Naive B cell (primary cell): ENCODE results near the gene SOWAHB. TPM values are rescaled to one million over a fixed set of nuclear protein-coding genes. Genes with fewer than 3 reads are reported as not detected.

Experiments
- ATAC-seq, 2 donors: fragments of 150-1000 bp; cut with Tn5 transposase; 2 replicates each; pipeline ENCODE4 v1.10.0; 2021; ENCODE audit warnings: low read depth in 2 of 2, mild to moderate bottlenecking in 2 of 2, moderate library complexity in 2 of 2
- DNase-seq: peaks from one replicate; pipeline ENCODE4 v3.0.0; 2022
- H3K27ac Mint-ChIP-seq, 6 donors: one replicate each; pipeline ENCODE4 v1.8.0; 2020 to 2022; ENCODE audit warnings: mild to moderate bottlenecking in 6 of 6, mixed read lengths in 6 of 6, moderate library complexity in 5 of 6, inconsistent platforms in 2 of 6
- H3K27me3 Mint-ChIP-seq, 3 donors: one replicate each; pipeline ENCODE4 v1.8.0; 2021 to 2022; ENCODE audit warnings: mixed read lengths in 3 of 3, mild to moderate bottlenecking in 1 of 3
- H3K36me3 Mint-ChIP-seq, 2 donors: one replicate each; pipeline ENCODE4 v1.8.0; 2020 to 2022; ENCODE audit warnings: mixed read lengths in 2 of 2, inconsistent platforms in 1 of 2, mild to moderate bottlenecking in 1 of 2
- H3K4me1 Mint-ChIP-seq, 3 donors: one replicate each; pipeline ENCODE4 v1.8.0; 2020 to 2022; ENCODE audit warnings: mixed read lengths in 3 of 3, inconsistent platforms in 1 of 3, mild to moderate bottlenecking in 1 of 3, moderate library complexity in 1 of 3
- H3K4me3 Mint-ChIP-seq, 8 donors: one replicate each; pipeline ENCODE4 v1.8.0; 2020 to 2022; ENCODE audit warnings: mild to moderate bottlenecking in 8 of 8, mixed read lengths in 8 of 8, moderate library complexity in 8 of 8, inconsistent platforms in 2 of 8
- H3K9me3 Mint-ChIP-seq, 7 donors: one replicate each; pipeline ENCODE4 v1.8.0; 2020 to 2022; ENCODE audit warnings: mixed read lengths in 7 of 7, mild to moderate bottlenecking in 5 of 7, inconsistent platforms in 2 of 7, moderate library complexity in 1 of 7
- polyA plus RNA-seq, 6 donors: library from polyadenylated mRNA; unstranded; fragments of 300-500 nt; fragmentation: Illumina TruSeq; gene quantifications; one replicate each; pipeline ENCODE4 v1.2.3, GENCODE V29; 2021; ENCODE audit warnings: low read depth in 6 of 6

SOWAHB gene
- polyA plus RNA-seq, 6 donors from 2014 or later: not detected

- no peaks in the 10 kb centered on the region for H3K4me1 Mint-ChIP-seq
- H3K27me3 Mint-ChIP-seq: peaks cover 0 to 27% (median 6%) of the 10 kb centered on the region in 3 donors
- no peak for ATAC-seq
- no peak for DNase-seq
- H3K27ac Mint-ChIP-seq: no peak overlapping the region
- H3K36me3 Mint-ChIP-seq: no peaks in the 10 kb centered on the region
- H3K9me3 Mint-ChIP-seq: peaks cover 0 to 1% (median 0%) of the 10 kb centered on the region in 7 donors
- no peak overlapping the region for H3K4me3 Mint-ChIP-seq
Observed at GRCh38 chr4:76858319-76858718, 39.6 kb downstream of the SOWAHB start.

DNA sequence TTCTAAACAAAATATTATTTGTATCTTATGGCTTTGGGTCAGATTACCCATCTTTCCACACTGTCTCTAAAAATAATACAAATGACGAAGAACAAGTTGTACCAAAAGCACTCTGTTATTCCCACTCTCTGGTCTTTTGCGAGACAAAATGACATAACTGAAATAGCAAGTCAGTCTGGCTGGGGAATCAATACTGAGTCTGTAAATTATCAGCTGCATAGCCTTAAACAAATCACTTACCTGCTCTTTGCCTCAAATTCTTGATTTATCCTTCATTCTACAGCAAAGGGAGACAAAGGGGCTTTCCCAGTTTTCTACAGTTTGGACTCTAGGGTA lies 40.9 kb downstream of the SOWAHB start:
- no peaks in the 10 kb centered on the region for H3K9me3 Mint-ChIP-seq

DNA sequence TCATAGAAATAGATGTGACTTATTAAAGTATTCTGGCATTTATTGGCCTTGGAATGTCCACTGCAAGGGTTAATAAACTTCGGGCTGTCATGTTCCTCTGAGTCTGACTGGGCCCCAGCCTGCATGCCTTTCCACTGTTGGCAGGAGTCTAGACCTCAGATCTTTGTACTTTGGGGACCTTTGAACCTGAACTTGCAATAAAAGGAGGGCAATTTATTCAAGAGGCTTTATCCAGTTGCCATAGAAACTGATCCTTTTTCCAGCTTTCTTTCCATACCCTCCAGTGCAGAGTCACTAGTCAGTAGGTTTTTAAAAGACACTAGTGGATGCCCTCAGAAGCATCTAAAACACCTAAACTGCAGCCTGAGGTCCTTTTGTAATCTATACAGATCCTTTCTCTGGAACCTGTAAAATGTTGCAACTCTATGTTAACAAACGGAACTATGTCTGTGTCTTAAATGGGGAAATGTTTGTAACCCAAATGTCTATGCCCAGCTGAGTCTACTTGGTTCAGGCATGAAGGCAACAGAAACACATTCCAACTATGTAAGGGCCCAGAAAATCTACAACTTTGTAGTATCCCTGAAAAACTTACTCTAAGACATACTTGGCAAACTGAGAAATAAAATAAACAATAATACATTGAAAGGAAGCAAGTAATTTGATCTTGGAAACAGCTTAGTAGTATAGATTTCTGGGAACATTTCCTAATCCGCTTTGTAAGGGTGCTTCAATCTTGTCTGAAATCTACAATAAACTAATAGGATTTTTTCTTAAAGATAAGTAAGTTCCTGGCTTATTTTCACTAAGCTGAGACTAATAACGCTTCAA lies 41.5 kb downstream of the SOWAHB start:
- Mint-ChIP-seq H3K4me1 (no peaks in the 10 kb centered on the region), H3K9me3 (no peaks in the 10 kb centered on the region), H3K4me3 (no peak overlapping the region), H3K36me3 (no peaks in the 10 kb centered on the region), H3K27me3 (peaks cover 0 to 31% (median 3%) of the 10 kb centered on the region in 3 donors), H3K27ac (no peak overlapping the region)
- DNase-seq: no peak
- no peak for ATAC-seq

More for the DNA sequence above, 40.9 kb downstream of the SOWAHB start:
- no peak overlapping the region for H3K27ac Mint-ChIP-seq
- DNase-seq: no peak
- no peak for ATAC-seq
- H3K36me3 Mint-ChIP-seq: no peaks in the 10 kb centered on the region
- no peaks in the 10 kb centered on the region for H3K4me1 Mint-ChIP-seq
- peaks cover 0 to 31% (median 3%) of the 10 kb centered on the region in 3 donors for H3K27me3 Mint-ChIP-seq
- no peak overlapping the region for H3K4me3 Mint-ChIP-seq

DNA sequence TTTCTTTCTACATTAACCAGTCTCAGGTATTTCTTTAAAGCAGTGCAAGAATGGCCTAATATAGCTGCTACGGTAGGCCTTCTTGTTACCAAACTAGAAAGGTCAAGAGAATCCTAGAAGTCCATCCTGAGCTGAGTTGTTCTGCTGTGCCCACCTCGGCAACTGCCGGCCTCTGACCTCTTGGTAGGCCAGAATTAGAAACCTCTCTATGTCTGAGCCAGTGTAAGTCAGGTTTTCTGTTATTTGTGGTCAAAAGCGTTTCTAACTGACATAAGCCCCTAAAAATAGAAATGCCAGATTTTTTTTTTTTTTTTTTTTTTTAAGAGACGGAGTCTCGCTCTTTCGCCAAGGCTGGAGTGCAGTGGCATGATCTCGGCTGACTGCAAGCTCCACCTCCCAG lies 43.1 kb downstream of the SOWAHB start:
- no peaks in the 10 kb centered on the region for H3K36me3 Mint-ChIP-seq
- no peaks in the 10 kb centered on the region for H3K4me1 Mint-ChIP-seq
- no peak overlapping the region for H3K4me3 Mint-ChIP-seq
- H3K27ac Mint-ChIP-seq: no peak overlapping the region
- H3K27me3 Mint-ChIP-seq: peaks cover 0 to 32% (median 3%) of the 10 kb centered on the region in 3 donors
- ATAC-seq (no peak), DNase-seq (no peak)
- no peaks in the 10 kb centered on the region for H3K9me3 Mint-ChIP-seq

GRCh38 chr4:76851375-76851774 lies 46.6 kb downstream of the SOWAHB start:
- H3K27ac Mint-ChIP-seq: no peak overlapping the region

DNA sequence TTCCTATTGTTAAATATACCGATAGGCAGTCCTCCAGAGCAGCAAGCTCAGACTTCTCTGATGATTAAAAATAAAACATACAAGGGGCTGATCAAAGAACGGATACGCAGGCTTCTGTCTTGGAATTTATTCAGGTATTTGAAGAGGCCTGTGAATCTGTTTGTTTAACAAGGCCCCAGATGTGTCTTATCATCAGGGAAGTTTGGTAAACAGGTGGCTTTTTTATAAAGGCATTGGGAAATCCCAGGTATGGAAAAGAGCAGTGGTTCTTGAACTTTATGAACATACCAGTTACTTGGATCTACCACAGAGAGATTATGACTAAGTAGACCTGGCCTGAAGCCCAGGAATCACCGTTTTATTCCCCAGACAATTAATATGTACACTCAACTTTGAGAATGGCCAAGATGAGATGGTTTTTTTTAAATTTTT lies 47.9 kb downstream of the SOWAHB start:
- H3K9me3 Mint-ChIP-seq: peaks cover 0 to 1% (median 0%) of the 10 kb centered on the region in 7 donors
- H3K4me1 Mint-ChIP-seq: no peaks in the 10 kb centered on the region
- DNase-seq (no peak), ATAC-seq (no peak)
- no peaks in the 10 kb centered on the region for H3K36me3 Mint-ChIP-seq
- no peak overlapping the region for H3K4me3 Mint-ChIP-seq
- H3K27ac Mint-ChIP-seq: no peak overlapping the region
- peaks cover 12 to 26% (median 18%) of the 10 kb centered on the region in 3 donors for H3K27me3 Mint-ChIP-seq

More at GRCh38 chr4:76851375-76851774, 46.6 kb downstream of the SOWAHB start:
- Mint-ChIP-seq H3K36me3 (no peaks in the 10 kb centered on the region), H3K27me3 (peaks cover 4 to 19% (median 10%) of the 10 kb centered on the region in 3 donors), H3K4me1 (no peaks in the 10 kb centered on the region), H3K9me3 (peaks cover 0 to 1% (median 0%) of the 10 kb centered on the region in 7 donors), H3K4me3 (no peak overlapping the region)
- DNase-seq: no peak
- ATAC-seq: no peak

Other genes with a start within 250 kb of the SOWAHB start
- 10 to 100 TPM in 4 of 6 donors, 1 to 10 TPM in 2; 6.8 to 15.5 (median 10.9) TPM for gene SEPTIN11, start 51.6 kb upstream of the SOWAHB start, polyA plus RNA-seq
- 100 to 1,000 TPM; 406 to 501 (median 453) TPM for gene CCNI, start 177.8 kb upstream of the SOWAHB start, polyA plus RNA-seq